Memory B cell (primary cell): ENCODE measurements around the gene FBXL14.

Experiments used
- ATAC-seq: fragments of 150-1000 bp; cut with Tn5 transposase; 2 replicates; pipeline ENCODE4 v1.10.0; 2021; ENCODE audit warnings: low read depth, mild to moderate bottlenecking, moderate library complexity
- DNase-seq, 2 donors: peaks; one replicate each; pipeline ENCODE4 v3.0.0; 2022; ENCODE audit warnings: low spot score in 2 of 2
- H3K27ac Mint-ChIP-seq: one replicate; pipeline ENCODE4 v1.8.0; 2022; ENCODE audit warnings: mild to moderate bottlenecking, moderate library complexity, mixed read lengths
- H3K27me3 Mint-ChIP-seq: one replicate; pipeline ENCODE4 v1.8.0; 2022; ENCODE audit warnings: mixed read lengths
- H3K36me3 Mint-ChIP-seq: one replicate; pipeline ENCODE4 v1.8.0; 2022; ENCODE audit warnings: mild to moderate bottlenecking, mixed read lengths
- H3K4me1 Mint-ChIP-seq: one replicate; pipeline ENCODE4 v1.8.0; 2022; ENCODE audit warnings: mixed read lengths
- H3K4me3 Mint-ChIP-seq: one replicate; pipeline ENCODE4 v1.8.0; 2022; ENCODE audit warnings: mild to moderate bottlenecking, moderate library complexity, mixed read lengths
- H3K9me3 Mint-ChIP-seq: one replicate; pipeline ENCODE4 v1.8.0; 2022; ENCODE audit warnings: mixed read lengths

FBXL14 gene

DNA sequence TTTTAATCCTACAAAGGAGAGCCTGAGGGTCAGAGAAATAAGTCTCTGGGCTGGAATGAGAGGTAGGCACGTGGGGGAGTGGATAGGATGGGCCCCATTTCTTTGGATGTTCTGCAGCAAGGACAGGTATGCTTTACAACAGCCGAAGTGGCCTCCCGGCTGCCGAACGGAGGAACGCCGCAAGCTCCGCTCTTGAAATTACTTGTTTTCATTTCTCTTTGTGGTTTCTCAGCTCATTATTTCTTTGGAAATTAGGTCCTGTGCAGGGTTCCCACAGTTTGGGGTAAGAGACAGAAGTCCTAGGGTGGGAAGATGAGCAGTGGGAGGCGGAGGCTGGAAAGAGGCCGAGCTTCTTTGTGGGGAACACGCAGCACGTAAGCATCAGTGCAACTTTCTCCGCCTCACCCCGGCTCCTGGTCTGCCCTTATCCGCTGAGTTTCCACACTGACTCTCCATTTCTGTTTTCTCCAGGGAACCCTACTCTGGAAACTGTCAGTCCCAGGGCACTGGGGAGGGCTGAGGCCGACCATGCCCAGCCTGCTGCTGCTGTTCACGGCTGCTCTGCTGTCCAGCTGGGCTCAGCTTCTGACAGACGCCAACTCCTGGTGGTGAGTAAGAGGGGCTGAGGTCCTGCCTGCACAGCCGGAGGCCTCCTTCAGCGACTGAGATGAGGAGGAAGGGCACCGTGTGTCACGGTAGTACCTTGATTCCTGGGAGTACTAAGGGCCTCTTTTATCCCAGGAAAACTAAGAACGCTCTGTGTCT lies 36.6 kb upstream of the FBXL14 start:
- no peaks in the 10 kb centered on the region for H3K9me3 Mint-ChIP-seq
- no peaks in the 10 kb centered on the region for H3K36me3 Mint-ChIP-seq
- H3K4me3 Mint-ChIP-seq, result peak overlapping the region; percentile 68
- H3K4me1 Mint-ChIP-seq, result peaks cover 20% of the 10 kb centered on the region
- H3K27me3 Mint-ChIP-seq, result peaks cover 24% of the 10 kb centered on the region
- ATAC-seq (no peak), DNase-seq (no peak)
- no peak overlapping the region for H3K27ac Mint-ChIP-seq

- H3K27ac Mint-ChIP-seq, result no peak overlapping the region
Observed at GRCh38 chr12:1630133-1630826, 35.9 kb upstream of the FBXL14 start.

GRCh38 chr12:1629338-1630132 lies 35.2 kb upstream of the FBXL14 start:
- ATAC-seq (peak; percentile 79), DNase-seq (peak in 1 of 2 donors; percentile 32)
- H3K27me3 Mint-ChIP-seq, result peaks cover 23% of the 10 kb centered on the region
- H3K4me1 Mint-ChIP-seq, result peaks cover 19% of the 10 kb centered on the region
- no peak overlapping the region for H3K27ac Mint-ChIP-seq
- peak overlapping the region; percentile 89 for H3K4me3 Mint-ChIP-seq
- H3K36me3 Mint-ChIP-seq, result no peaks in the 10 kb centered on the region
- no peaks in the 10 kb centered on the region for H3K9me3 Mint-ChIP-seq

More at GRCh38 chr12:1630133-1630826, 35.9 kb upstream of the FBXL14 start:
- ATAC-seq (peak; percentile 66), DNase-seq (peak; percentile 29 to 48)
- H3K27me3 Mint-ChIP-seq, result peaks cover 24% of the 10 kb centered on the region
- H3K4me3 Mint-ChIP-seq, result peak overlapping the region; percentile 68
- no peaks in the 10 kb centered on the region for H3K36me3 Mint-ChIP-seq
- H3K4me1 Mint-ChIP-seq, result peaks cover 20% of the 10 kb centered on the region
- no peaks in the 10 kb centered on the region for H3K9me3 Mint-ChIP-seq

GRCh38 chr12:1628666-1629337 lies 34.4 kb upstream of the FBXL14 start, which contains the start of gene WNT5B:
Gene WNT5B (plus strand): TSS chr12:1629231. CDS start chr12:1631355, 2,124 bp downstream.
- peak within 1 kb of the TSS; percentile 89 for H3K4me3 Mint-ChIP-seq
- no peak within 1 kb of the TSS for H3K27ac Mint-ChIP-seq
- ATAC-seq, result no peak
- H3K4me1 Mint-ChIP-seq, result peaks cover 17% of the 10 kb centered on the region
- DNase-seq, result no peak
- no peaks in the 10 kb centered on the region for H3K36me3 Mint-ChIP-seq
- no peaks in the 10 kb centered on the region for H3K9me3 Mint-ChIP-seq
- peaks cover 21% of the 10 kb centered on the region for H3K27me3 Mint-ChIP-seq

DNA sequence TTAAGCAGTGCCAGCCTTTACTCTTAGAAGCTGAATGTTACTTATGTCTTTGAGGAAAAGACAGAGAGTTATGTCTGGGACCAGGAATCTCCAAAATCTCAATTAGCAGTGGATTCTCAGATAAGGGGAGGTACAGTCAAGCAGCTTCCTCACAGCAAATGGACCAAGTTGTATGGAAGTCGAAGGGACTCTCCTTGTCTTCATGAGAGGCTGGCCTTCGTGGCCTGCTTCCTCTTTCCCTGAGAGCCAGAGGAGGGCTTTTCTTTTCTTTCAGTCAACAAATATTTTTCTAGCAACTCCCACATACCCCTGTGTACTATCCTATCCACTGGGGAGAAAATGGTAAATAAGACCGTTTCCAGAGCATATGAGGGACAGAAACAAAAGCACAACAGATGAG lies 28.0 kb upstream of the FBXL14 start:
- Mint-ChIP-seq H3K9me3 (no peaks in the 10 kb centered on the region), H3K27ac (peak overlapping the region; percentile 2), H3K36me3 (no peaks in the 10 kb centered on the region), H3K4me3 (no peak overlapping the region), H3K4me1 (peaks cover 16% of the 10 kb centered on the region), H3K27me3 (peaks cover 7% of the 10 kb centered on the region)
- DNase-seq (no peak), ATAC-seq (no peak)

- Mint-ChIP-seq H3K27me3 (peaks cover 7% of the 10 kb centered on the region), H3K4me1 (peaks cover 24% of the 10 kb centered on the region), H3K4me3 (no peak overlapping the region), H3K36me3 (no peaks in the 10 kb centered on the region), H3K9me3 (no peaks in the 10 kb centered on the region), H3K27ac (no peak overlapping the region)
- no peak for ATAC-seq
- no peak for DNase-seq
Observed at GRCh38 chr12:1620092-1620491, 25.7 kb upstream of the FBXL14 start.

DNA sequence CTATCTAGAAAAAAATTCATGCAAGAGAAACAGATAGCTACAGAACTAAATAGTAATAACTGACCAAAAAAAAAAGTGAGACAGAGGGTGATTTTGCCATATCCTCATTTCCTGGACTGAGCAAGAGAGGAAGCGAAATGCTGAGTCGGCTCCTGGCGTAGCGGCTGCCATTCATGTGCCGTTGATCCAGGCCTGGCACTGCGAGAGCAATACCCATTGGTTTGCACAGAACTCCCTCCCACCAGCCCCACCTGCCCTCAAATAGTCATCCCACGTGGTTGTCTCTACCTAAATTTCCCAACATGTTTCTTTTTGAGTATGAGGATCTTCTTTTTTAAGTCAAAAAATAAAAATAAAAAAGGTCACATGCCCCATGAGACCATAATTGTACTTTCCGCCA lies 25.2 kb upstream of the FBXL14 start:
- Mint-ChIP-seq H3K9me3 (no peaks in the 10 kb centered on the region), H3K4me3 (no peak overlapping the region), H3K27ac (no peak overlapping the region), H3K36me3 (no peaks in the 10 kb centered on the region), H3K4me1 (peaks cover 24% of the 10 kb centered on the region), H3K27me3 (peaks cover 7% of the 10 kb centered on the region)
- DNase-seq (no peak), ATAC-seq (no peak)

DNA sequence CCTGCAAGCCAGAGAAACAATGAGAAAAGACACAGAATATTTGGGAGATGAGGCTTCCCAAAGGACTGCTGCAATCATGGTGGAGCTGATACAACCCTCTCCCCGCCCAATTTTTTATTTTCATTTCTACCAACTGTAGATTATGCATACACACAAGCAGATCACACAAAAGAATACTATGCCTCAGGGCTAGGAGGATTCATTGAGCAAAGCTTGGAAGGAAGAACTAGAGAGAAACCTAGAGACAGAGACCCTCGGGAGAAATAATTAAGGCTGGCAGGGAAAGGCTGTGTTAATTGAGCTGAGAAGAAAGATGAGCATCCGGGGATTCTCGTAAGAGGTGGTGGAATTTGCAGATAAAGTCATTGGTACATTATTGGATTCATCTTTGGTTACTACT lies 24.8 kb upstream of the FBXL14 start:
- DNase-seq (no peak), ATAC-seq (no peak)
- no peak overlapping the region for H3K27ac Mint-ChIP-seq
- H3K27me3 Mint-ChIP-seq, result peaks cover 7% of the 10 kb centered on the region
- H3K4me3 Mint-ChIP-seq, result no peak overlapping the region
- H3K9me3 Mint-ChIP-seq, result no peaks in the 10 kb centered on the region
- no peaks in the 10 kb centered on the region for H3K36me3 Mint-ChIP-seq
- peaks cover 24% of the 10 kb centered on the region for H3K4me1 Mint-ChIP-seq

GRCh38 chr12:1618489-1618888 lies 24.1 kb upstream of the FBXL14 start:
- DNase-seq (no peak), ATAC-seq (no peak)
- H3K9me3 Mint-ChIP-seq, result no peaks in the 10 kb centered on the region
- no peak overlapping the region for H3K4me3 Mint-ChIP-seq
- H3K27ac Mint-ChIP-seq, result no peak overlapping the region
- peaks cover 5% of the 10 kb centered on the region for H3K27me3 Mint-ChIP-seq
- no peaks in the 10 kb centered on the region for H3K36me3 Mint-ChIP-seq
- peaks cover 24% of the 10 kb centered on the region for H3K4me1 Mint-ChIP-seq

GRCh38 chr12:1616233-1617066 lies 22.1 kb upstream of the FBXL14 start:
- no peak for DNase-seq

GRCh38 chr12:1614360-1614759 lies 20.0 kb upstream of the FBXL14 start:
- no peaks in the 10 kb centered on the region for H3K36me3 Mint-ChIP-seq
- H3K27me3 Mint-ChIP-seq, result no peaks in the 10 kb centered on the region
- ATAC-seq, result no peak
- H3K27ac Mint-ChIP-seq, result no peak overlapping the region
- no peak for DNase-seq
- H3K4me1 Mint-ChIP-seq, result peaks cover 17% of the 10 kb centered on the region
- no peak overlapping the region for H3K4me3 Mint-ChIP-seq
- no peaks in the 10 kb centered on the region for H3K9me3 Mint-ChIP-seq

More at GRCh38 chr12:1616233-1617066, 22.1 kb upstream of the FBXL14 start:
- ATAC-seq, result peak; percentile 77
- H3K4me1 Mint-ChIP-seq, result peaks cover 24% of the 10 kb centered on the region
- H3K4me3 Mint-ChIP-seq, result peak overlapping the region; percentile 11
- peaks cover 5% of the 10 kb centered on the region for H3K27me3 Mint-ChIP-seq
- H3K27ac Mint-ChIP-seq, result no peak overlapping the region
- H3K9me3 Mint-ChIP-seq, result no peaks in the 10 kb centered on the region
- H3K36me3 Mint-ChIP-seq, result no peaks in the 10 kb centered on the region

DNA sequence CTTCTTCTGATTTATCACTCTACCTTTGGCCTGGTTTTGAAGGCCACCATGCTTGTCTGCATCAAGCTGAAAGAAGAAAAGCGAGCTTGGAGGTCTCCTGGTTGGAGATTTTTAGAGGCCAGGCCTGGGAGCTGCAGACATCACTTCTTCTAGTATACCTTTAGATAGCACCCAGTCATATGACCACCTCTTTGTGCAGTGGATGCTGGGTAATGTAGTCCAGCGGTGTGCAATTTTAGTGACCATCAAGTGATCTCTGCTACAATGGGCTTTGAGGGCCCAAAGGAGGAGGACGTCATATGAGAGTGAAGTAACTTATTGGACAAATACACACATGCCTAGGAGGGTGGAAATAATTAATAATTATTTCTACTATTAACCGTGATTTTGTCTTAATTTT lies 19.5 kb upstream of the FBXL14 start:
- Mint-ChIP-seq H3K9me3 (no peaks in the 10 kb centered on the region), H3K4me1 (peaks cover 14% of the 10 kb centered on the region), H3K36me3 (no peaks in the 10 kb centered on the region), H3K4me3 (no peak overlapping the region), H3K27me3 (no peaks in the 10 kb centered on the region), H3K27ac (no peak overlapping the region)
- ATAC-seq, result no peak
- no peak for DNase-seq
